A673 (cell line): ENCODE data around the gene KCNK1.

Source experiments
- EZH2 ChIP-seq: fragments of 200-600 bp; sonication (generic); IDR thresholded peaks from 2 replicates; pipeline ENCODE4 v1.6.1; 2017; ENCODE audit warnings: borderline replicate concordance, low read depth, mild to moderate bottlenecking, mixed read lengths, antibody characterized with exemption, low read length; ENCODE audit not compliant: poor library complexity, severe bottlenecking
- TF ChIP-seq, protein P1 (sequence below): fragments of 300-800, 200-600 bp; sonication (generic); conservative IDR thresholded peaks from 2 replicates; pipeline ENCODE4 v1.5.1; 2017; ENCODE audit warnings: low read depth, mild to moderate bottlenecking, antibody characterized with exemption, low read length, moderate library complexity, mixed read lengths

DNA sequence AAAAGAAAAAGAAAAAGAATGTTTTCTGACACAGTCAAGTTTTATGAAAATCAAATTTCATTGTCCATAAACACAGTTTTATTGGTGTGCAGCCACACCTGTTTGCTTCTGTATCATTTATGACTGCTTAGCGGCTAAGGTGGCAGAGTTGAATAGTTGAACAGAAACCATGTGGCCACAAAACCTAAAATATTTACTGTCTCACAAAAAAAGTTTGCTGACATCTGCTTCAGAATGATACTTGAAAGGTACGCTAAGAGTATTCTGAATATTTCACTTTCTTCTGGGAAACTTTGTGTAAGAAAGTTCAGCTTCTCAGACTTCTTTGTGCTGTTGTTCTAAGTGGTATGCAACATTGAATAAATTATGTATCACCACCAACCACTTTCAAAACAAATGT lies 6.2 kb downstream of the KCNK1 start:
- TF ChIP-seq, protein P1, sequence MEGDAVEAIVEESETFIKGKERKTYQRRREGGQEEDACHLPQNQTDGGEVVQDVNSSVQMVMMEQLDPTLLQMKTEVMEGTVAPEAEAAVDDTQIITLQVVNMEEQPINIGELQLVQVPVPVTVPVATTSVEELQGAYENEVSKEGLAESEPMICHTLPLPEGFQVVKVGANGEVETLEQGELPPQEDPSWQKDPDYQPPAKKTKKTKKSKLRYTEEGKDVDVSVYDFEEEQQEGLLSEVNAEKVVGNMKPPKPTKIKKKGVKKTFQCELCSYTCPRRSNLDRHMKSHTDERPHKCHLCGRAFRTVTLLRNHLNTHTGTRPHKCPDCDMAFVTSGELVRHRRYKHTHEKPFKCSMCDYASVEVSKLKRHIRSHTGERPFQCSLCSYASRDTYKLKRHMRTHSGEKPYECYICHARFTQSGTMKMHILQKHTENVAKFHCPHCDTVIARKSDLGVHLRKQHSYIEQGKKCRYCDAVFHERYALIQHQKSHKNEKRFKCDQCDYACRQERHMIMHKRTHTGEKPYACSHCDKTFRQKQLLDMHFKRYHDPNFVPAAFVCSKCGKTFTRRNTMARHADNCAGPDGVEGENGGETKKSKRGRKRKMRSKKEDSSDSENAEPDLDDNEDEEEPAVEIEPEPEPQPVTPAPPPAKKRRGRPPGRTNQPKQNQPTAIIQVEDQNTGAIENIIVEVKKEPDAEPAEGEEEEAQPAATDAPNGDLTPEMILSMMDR: no peak
- no peak for TF ChIP-seq EZH2
